GM20431 (cell line): ENCODE measurements around the gene HMOX1.
"Not testable (repeated sequence)": the region's sequence is repeated elsewhere in the genome, so short reads cannot be mapped to it uniquely, and the experiment has no call there.

Experiments
- in situ Hi-C: fragments of 300-500 bp; cut with MseI, MboI; formaldehyde crosslinking; loops from one replicate; pipeline ENCODE4 v1.15.0; 2020; ENCODE audit warnings: low sequenced_read_pairs; ENCODE audit not compliant: unreplicated experiment

Gene HMOX1

DNA sequence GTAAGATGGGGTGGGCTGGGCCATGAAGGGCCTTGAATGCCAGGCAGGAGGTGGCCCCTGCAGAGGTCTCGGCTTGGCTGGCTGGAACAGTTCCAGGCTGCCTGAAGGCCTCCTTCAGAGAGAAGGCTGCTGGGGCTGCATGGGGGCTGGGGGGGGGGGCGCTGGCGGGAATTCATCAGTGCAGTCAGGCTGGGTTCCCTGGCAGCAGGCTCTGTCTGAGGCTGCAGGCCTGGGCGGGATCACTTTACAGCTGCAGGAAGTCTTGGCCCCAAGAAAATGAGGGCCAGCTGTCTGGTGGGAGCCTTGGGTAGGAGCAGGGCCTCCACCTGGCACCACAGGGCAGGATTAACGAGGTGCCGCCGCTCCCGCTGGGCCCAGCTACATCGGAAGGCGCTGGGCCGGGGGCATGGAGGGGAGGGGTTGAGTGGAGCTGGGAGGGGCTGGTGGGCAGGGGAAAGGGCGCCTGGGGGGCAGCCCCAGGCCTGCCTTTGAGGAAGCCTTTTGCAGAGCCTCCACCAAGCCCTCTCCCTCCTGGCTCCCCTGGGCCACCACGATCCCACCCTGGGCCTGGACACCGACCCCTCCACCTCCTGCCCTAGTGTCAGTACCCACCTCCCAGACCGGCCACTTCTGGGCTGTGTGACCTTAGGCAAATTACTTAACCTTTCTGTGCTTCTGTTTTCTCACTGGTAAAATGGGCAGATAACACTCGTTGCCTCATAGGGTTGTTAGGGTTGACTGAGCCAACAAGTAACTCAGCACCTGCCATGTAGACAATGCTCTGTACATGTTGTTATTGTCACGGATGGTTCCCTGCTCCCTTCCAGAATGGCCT, 31.0 kb upstream of the HMOX1 start:
- in situ Hi-C loops = loop anchor here (10.0 kb wide), 1 partner anchor 235 kb away; no protein-coding TSS in a partner anchor

DNA sequence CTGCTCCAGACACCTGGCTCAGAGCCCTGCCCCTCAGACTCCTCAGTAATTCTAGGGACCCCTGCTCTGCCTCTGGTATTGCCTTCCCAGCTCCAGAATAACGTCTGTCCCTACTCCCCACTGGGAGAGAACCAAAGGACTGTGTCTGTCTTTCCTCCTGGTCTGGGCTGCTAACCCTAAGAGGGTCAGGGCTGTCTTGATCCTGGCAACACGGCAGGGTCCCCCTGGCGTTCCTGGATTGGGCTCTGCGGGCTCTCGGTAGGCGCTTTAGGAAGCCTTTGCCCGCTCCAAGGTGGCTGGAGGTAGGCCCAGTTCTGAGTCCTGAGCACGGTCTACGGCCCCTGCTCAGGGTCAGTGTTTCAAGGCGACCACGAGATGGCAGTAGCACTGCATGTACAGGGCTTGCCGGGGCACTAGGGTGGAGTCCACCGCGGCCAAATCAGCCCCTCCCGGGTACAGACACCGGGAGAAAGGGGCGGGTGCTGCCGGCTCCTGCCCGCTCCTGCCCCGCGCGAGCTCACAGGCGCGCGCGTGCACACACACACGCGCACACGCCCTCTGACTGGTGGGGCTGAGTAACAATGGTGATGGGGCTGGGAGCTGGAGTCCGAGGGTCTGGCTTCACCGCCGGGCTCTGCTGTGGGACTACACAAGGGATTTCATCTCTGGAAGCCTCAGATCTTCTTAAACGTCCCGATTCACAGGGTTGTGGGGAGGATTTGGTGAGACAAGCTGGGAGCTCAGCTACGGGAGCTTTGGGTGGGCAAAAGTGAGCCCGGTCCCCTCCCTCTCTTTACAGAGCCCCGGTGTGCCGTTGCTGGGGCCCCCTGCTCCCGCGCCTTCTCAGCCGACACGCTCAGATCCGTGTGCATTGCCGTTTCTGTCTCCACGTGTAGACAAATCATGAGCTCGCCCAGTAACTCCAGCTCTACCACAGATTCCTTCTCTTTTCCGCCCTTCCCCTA, 30.1 kb upstream of the HMOX1 start:
- in situ Hi-C loops = loop anchor here (10.0 kb wide), 1 partner anchor 234 kb away; no protein-coding TSS in a partner anchor

DNA sequence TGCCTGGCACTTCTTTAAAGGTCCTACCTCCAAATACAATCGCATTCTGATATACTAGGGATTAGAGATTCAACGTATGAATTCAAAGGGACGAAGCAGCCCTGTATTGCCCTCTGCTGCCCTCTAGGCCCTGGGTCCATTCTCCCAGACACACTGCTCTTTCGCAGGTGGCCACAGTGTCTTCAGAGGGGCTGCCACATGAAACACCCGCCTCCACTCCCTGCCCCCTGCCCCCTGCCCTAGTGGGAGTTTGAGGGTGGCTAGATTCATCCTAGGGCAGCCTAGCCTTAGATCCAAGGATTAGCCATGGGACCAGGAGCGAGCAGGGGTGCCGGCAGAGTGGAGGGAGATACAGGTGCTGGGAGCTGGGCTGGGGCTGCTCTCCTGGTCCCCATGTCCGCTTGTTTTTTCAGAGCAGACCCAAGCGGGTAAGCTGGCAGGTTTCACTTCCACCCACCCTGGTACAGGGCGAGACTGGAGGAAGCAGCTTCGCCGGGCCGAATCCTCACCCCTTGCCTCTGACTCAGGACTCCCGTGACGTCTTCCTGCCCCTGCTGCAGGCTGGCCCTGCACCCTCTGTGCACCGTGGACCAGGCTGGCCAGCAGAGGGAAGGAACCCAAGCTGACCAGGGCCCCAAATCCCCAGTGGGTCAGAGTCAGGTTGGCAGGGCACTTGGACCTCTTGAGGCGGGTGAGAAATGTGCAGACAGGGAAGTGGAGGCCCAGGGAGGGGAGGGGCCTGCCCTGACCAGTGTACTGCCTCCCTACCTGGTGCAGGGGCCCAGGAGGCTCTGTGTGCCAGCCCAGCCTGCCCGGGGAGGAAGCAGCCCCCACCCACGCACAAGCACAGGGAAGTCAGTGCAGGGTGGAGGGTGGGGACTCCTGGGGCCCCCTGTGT, 28.4 kb upstream of the HMOX1 start:
- in situ Hi-C loops = loop anchor here (10.0 kb wide), 1 partner anchor 232 kb away; no protein-coding TSS in a partner anchor

DNA sequence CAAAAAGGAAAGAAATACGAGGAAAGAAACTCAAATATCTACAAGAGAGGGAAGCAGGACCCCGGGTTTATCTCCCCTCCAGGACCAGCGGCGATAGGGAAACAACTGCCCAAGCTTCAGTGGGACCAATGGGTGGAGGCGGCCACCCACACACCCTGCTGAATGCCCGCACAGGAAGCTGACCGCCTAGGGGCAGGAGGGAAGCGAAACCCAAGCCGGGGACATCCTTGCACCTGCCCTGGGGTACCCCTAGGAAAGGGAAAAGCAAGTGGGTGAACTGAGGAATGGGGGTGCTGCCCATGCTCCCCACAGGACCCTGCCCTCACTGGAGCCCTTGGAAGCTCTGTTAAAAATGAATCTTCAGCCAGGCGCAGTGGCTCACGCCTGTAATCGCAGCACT, 27.6 kb upstream of the HMOX1 start:
- in situ Hi-C loops = loop anchor here (10.0 kb wide), 1 partner anchor 231 kb away; no protein-coding TSS in a partner anchor

DNA sequence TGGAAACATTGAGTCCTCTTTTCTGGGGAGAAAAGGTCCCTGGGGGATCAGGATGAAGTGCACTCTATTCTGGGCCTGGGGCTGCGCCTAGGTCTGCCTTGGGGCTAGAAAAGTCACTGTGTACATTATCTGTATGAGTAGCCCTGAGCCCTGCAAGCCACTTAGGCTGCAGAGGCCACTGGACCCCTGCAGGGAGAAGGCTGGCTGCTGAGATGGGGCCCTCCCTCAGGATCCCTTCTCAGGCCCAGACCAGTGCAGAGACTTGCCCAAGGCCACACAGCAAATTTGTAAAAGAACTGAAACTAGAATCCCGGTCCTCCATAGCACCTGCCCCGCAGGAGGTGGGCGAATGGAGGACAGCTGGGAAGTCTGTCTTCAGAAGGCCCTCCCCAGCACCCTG, 26.8 kb upstream of the HMOX1 start:
- in situ Hi-C loops = loop anchor here (10.0 kb wide), 1 partner anchor 231 kb away; no protein-coding TSS in a partner anchor

DNA sequence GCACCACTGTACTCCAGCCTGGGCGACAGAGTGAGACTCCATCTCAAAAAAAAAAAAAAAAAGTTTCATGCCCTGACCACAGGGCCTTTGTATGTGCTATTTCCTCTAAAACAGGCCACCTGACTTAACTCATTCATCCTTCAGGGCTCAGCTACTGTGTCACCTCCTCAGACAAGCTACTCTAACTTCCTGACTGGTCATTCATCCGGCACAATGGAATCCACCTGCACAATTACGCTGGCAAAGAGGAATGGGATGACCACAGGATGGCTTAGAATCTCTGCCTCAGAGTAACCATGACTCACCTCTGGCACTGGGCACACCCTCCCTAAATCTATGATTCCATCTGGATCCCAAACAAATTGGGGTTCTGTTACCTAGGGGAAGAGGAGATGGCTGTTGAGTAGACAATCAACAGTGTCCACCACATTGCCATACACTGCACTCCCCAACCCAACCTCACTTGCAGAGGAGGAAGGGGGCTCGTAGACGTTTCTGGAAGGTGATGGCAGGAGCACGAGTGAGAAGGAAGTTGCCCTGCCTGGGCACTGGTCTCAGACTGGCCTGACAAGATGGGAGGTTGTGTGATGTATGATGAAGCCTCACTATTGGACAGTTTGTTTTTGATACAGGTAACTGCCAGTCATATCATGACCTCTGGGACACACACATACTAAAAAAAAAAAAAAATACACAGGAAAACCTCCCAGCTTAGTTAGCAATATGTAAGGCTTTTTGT, 22.8 kb upstream of the HMOX1 start:
- in situ Hi-C loops = loop anchor here (10.0 kb wide), 1 partner anchor 227 kb away; no protein-coding TSS in a partner anchor

DNA sequence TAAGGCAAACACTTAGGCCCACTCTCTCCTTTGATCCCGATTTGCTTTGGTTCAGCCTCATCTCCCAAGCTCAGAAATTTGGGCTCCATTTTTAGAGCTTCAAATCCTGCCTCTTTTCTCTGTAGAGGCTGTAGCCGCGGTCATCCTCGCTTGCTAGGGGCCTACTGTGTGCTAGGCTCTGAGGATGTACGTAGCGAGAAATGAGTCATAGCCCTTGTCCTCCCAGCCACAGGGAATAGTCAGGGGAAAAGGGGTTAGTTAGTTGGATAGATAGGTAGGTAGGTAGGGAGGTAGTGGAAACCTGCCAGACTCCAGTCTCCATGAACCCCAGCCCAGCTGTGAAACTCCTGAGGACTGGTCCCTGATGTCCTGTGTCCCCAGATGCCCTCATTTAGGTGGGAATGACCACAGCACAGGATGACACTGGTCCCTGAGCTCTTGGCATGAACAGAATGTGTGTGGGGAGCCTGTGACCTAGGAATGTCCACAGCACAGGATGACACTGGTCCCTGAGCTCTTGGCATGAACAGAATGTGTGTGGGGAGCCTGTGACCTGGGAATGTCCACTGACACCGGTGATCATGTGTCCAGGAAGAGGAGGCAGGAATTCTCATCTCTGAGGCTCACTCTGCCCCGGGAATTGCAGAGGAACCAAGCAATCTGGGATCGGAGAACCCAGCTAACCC, 21.4 kb upstream of the HMOX1 start:
- in situ Hi-C loops = loop anchor here (10.0 kb wide), 1 partner anchor 225 kb away; no protein-coding TSS in a partner anchor

DNA sequence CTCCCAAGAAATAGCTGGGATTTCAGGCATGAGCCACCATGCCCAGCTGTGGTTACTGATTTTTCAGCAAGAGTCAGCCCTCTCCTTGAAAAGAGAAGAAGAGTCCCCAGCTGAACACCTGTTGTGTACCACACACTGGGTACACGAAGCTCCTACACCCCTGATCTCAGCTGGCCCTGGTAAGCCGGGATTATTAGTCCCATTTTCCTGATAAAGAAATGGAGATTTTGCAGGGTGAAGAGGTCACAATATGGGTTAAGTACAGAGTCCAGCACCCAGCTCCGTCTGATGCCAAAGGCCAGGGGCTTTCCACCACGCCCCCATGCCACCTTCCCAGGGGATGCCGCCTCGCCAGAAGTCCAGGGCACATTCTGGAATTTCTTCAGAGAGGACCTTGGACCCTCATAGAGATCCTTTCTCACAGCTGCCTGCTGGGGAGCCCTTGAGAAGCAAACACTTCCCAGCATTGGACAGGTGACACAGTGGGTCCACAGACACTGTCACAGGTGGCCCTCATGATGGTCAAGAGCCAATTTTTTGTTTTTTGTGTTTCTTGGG, 19.8 kb upstream of the HMOX1 start:
- in situ Hi-C loops = no loop called here

DNA sequence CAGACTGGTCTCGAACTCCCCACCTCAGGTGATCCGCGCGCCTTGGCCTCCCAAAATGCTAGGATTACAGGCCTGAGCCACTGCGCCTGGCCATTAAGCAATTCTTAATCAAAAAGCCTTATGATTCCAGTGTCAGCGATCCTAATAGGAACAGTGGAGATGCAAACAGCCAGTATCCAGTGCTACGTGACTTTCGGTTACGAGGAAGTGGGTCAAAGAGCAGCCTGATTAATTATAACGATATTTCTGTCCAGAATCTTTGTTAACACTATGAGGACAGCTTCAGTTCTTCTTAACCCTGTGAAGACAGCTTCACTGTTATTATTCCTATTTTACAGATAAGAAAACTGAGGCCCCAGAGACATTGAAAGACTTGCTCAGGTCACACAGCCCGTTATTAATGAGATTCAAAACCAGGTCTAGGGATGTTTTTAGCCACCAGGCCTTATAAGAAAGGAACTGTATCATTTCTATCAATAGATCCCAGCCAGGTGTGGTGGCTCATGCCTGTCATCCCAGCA, 17.3 kb upstream of the HMOX1 start:
- in situ Hi-C loops = no loop called here

DNA sequence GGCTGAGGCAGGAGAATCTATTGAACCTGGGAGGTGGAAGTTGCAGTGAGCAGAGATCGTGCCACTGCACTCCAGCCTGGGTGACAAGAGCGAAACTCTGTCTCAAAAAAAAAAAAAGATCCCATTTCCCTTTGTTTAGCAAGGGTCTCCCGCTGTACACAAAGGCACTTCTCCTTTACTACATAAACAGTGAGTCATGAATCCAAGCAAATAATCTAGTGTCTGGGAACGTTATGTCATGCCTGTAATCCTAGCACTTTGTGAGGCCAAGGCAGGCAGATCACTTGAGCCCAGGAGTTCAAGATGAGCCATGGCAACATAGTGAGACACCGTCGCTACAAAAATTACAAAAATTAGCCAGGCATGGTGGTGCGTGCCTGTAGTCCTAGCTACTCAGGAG, 16.7 kb upstream of the HMOX1 start:
- in situ Hi-C loops = not testable (repeated sequence)

DNA sequence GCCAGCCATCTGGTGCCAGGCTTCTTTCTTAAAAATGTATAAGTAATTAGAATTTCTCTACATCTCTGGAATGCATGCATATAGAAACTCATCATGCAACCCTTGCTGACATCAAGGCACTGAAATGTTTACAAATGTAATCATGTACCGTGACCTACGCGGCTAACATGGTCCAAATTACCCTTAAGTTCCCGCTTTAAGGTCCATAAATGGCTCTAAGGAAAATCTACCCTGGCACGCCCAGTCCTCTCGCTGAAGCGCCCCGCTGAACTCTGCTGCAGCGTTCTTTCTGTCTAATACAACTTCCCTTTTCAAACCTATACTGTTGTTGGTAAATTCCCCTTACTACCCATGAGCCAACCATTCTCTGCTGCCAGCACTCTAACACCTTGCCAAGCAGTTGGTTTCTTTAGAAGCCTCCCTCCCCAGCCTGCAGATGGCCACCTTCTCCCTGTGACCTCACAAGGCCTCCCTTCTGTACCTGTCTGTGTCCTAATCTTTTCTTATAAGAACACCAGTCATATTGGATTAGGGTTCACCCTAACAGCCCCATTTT, 13.5 kb upstream of the HMOX1 start:
- in situ Hi-C loops = no loop called here

DNA sequence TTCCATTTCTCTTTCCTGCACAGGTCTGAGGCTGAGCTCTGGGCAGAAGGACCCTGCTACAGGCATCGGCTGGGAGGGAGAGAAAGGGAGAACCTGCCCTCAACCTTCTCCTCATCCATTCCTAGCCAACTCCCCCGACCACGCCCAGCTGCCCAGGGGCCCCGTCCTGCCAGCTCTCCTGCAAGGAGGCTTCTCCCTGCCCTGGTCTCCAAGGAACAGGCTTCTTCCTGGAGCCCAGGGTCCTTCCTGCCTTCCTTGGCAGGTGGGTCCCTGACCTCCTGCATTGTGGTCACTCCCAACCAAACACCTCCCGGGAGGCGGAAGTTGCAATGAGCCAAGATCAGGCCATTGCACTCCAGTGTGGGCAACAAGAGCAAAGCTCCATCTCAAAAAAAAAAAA, 12.5 kb upstream of the HMOX1 start:
- in situ Hi-C loops = no loop called here

DNA sequence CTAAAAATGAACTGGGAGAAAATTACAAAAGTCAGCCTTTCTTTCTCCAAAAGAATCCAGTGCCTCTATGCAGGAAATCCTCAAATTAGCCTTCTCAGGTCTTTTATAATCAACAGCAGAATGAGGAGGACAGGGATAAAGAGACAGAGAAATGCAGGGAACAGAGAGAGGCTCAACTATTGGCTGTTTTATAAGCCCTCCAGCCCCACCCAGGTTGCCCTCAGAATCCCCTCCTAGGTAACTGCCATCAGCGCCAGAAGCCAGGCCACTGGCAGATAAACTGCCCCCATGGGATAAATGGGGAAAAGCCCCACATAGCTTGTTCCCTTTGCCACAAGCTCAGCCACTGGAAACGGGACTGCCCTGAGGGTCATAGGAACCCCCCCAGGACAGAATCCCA, 10.9 kb upstream of the HMOX1 start:
- in situ Hi-C loops = no loop called here

DNA sequence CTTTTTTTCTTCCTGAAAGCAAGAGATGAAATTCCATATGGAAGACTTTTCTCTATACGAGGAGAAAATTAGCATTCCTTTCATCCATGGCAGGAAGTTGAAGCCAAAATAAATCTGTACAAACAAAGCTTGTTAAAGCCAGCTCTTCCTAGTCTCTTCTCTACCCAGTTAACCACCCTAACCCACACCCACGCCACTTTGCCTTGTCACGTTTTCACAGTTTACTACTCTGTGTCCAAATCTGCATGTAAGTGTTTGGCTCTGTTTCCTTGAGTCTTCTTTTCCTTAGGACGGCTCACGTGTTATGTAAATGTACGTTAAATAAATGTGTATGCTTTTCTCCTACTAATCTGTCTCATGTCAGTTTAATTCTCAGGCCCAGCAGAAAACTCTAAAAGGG, 7.1 kb upstream of the HMOX1 start:
- in situ Hi-C loops = no loop called here

DNA sequence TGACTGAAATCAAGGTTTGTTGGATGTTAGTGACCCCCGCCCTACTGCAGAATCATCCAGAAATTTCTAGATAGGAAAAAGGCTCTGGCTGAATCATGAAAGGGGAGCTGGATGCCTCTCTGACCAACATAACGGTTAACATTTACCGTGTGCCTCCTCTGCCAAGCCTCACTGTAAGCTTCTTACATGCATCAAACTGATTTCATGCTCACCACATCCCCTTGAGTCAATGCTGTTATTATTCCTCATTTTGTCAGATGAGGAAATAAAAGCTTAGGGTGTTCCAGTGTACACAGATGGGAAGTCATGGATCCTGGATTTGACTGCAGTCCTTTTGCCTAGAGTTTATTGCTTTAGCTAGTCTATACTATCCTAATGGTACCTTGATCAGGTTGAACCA, 5.9 kb upstream of the HMOX1 start:
- in situ Hi-C loops = no loop called here

DNA sequence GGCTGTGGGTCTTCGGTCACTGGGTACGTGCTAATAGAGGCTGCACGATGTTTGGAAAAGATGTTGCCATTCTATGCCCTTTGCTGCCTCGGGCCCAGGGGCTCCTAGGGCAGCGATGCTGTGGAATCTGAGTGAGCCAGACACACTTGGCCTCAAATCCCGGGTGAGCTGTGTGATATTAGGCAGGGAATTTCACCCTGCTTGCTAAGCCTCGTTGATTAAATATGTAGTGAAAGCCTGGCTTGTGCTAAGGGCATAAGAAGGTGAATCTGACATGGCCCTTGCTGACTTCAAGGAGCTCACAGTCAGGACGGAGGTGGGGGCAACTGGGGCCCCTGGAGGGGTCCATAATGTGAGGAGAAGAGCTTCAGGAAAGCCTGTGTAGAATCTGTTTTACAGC, 5.4 kb upstream of the HMOX1 start:
- in situ Hi-C loops = no loop called here

DNA sequence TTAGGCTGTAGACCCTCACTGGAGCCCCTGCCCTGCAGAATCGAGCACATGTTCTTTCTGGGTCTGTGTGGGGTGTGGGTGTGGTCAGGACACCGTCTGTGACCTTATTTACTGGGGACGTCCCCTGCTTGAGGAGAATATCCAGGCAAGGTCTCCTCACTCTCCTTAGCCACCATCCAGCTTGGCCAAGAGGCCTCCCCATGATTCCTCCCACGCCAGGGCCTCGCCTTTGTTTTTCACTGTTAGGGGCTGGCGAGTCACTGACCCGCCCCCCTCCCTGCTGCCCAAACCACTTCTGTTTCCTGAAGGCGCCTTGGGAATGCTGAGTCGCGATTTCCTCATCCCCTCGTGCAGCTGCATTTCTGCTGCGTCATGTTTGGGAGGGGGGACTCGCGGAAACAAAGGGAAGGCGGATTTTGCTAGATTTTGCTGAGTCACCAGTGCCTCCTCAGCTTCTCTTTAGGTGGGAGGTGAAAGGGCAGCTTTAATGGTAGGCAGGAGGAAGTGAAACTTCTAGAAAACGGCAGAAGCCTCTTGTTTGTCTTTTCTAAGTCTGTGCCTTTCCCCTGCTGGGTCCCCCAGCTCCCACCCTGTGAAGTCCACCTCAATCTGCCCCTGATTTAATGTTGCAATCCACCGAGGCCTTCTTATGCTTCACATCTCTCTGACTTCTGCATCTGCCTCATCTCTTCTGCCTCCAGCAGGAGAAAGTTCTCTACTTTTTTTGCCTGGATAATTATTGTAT, 4.0 kb upstream of the HMOX1 start:
- in situ Hi-C loops = no loop called here
